PC-3 (cell line): ENCODE measurements around the gene ENDOV.

ENCODE experiments used
- CTCF ChIP-seq: fragments of 300-600 bp; sonication (generic); conservative IDR thresholded peaks from 2 replicates; pipeline ENCODE4 v1.5.1; 2017; ENCODE audit warnings: antibody characterized with exemption, low read depth, mild to moderate bottlenecking, low read length
- EZH2 ChIP-seq: fragments of 300-600 bp; sonication (generic); IDR thresholded peaks from one replicate; pipeline ENCODE4 v1.6.1; 2017; ENCODE audit warnings: antibody characterized with exemption, mild to moderate bottlenecking, low read length; ENCODE audit not compliant: unreplicated experiment

- TF ChIP-seq CTCF (no peak), EZH2 (no peak)
These were observed 63.7 kb downstream of the ENDOV start for GRCh38 chr17:80478487-80479245.
